Measurements from ENCODE around the gene PABPC1L. TPM values are rescaled to one million over a fixed set of nuclear protein-coding genes. Genes with fewer than 3 reads are reported as not detected.

The PABPC1L gene
- total RNA-seq, 1 donor, result 10.8 TPM

DNA sequence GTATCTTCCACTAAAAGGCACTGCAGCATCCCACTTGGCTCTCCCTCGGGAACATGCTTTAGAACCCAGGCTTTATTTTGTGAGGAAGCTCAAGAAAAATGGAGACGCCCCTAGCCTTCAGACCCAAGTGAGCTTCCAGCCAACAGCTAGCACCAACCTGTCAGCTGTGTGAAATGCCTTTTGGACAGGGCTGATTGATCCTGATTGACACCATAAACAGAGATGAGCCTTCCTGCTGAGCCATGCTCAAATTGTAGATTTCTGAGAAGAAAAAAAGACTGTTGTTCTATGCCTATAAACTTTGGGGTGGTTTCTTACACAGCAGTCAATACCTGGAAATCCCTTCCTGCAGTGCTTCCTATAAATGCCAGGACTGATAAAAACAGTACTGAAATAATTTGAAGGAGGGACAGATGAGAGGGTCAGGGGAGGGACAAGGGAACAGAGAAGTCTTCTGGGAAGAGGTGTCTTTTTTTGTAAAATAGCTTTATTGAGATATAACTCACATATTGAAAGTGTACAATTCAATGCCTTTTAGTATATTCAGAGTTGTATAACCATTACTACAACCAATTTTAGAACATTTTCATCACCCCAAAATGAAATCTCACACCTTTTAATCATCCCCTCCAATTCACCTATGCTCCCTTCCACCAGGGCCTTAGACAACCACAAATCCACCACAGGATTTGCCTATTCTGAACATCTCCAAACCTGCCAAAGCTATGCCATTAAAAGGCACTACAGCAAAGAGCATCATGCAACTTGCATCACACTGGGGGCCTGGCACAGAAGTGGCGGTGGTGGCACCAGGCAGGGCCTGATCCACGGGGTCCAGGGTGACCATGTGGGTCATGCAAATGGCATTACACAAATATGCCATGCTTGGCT lies 53.7 kb downstream of the PABPC1L start:
- no peak overlapping the region for H3K4me3 ChIP-seq (ENCODE audit: low read depth, low read length)
- DNase-seq (ENCODE audit: low read depth), result no peak
- TF ChIP-seq, protein P1, sequence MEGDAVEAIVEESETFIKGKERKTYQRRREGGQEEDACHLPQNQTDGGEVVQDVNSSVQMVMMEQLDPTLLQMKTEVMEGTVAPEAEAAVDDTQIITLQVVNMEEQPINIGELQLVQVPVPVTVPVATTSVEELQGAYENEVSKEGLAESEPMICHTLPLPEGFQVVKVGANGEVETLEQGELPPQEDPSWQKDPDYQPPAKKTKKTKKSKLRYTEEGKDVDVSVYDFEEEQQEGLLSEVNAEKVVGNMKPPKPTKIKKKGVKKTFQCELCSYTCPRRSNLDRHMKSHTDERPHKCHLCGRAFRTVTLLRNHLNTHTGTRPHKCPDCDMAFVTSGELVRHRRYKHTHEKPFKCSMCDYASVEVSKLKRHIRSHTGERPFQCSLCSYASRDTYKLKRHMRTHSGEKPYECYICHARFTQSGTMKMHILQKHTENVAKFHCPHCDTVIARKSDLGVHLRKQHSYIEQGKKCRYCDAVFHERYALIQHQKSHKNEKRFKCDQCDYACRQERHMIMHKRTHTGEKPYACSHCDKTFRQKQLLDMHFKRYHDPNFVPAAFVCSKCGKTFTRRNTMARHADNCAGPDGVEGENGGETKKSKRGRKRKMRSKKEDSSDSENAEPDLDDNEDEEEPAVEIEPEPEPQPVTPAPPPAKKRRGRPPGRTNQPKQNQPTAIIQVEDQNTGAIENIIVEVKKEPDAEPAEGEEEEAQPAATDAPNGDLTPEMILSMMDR (IDR thresholded peaks at IDR 0.05; ENCODE audit: insufficient read depth, low read depth, low read length), result no peak

DNA sequence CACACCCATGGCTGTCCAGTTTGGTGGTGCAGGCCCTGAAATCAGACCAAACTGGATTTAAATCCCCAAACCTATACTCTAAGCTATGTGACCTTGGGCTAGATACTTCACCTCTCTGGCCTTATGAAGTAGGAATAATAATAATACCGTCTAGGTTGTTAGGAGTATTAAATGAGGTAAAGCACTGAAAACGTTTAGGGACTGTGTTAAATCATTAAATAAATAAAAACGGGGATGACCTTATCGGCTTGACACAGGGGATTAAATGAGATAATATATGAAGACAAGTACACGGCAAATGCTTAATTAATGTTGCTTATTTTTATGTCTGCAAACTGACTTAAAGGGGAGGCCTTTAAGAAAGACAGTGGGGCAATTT lies 55.8 kb downstream of the PABPC1L start:
- DNase-seq (ENCODE audit: low read depth), result no peak
- TF ChIP-seq, protein P1 (IDR thresholded peaks at IDR 0.05; ENCODE audit: insufficient read depth, low read depth, low read length), result no peak
- H3K4me3 ChIP-seq (ENCODE audit: low read depth, low read length), result peak overlapping the region; percentile 99

DNA sequence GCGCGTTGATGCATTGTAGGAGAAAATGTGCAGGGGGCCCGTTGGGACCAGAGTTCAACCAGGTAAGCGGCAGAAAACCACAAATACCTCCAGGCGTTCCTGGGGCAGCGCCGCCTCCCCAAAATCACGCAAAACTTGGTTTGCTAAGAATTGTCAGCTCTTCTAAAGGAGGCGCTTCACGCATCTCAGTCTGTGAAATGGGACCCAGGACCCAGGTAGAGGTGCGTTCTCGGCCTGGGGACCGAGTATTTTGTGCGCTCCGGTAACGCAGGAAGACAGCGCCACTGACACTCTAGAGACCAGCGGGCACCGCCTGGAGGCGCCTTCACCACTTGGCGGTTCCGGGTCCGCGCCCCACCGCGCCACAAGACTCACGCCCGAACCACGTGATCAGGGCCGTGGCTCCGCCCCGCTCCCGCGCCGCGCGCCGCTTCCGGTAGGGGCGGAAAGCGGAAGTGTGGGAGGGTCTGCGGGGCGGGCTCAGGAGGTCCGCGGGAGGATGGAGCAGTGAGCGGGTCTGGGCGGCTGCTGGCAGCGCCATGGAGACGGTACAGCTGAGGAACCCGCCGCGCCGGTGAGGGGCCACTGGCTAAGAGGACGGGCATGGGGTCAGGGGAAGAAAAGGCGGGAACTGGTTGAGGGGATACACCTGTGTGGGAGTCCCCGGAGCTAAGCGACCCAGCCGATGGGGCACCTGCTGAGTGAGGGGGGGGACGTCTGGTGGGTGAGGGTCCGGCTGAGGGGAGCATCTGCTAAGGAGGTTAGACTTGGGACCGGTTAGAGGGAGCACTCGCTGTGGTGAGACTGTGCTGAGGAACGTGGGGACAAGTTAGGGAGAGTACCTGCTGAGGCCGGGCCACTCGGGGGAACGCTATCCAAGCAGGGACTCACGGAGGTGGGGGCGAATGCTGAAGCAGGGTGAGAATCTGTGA lies 56.4 kb downstream of the PABPC1L start, which contains the start of gene STK4:
STK4 (plus strand) TSS at position 483 of the 932 bp plus-strand sequence; CDS start at position 540, 57 bp downstream.
- peak; percentile 92 for DNase-seq (ENCODE audit: low read depth)
- TF ChIP-seq, protein P1 (IDR thresholded peaks at IDR 0.05; ENCODE audit: insufficient read depth, low read depth, low read length), result peak; percentile 51

DNA sequence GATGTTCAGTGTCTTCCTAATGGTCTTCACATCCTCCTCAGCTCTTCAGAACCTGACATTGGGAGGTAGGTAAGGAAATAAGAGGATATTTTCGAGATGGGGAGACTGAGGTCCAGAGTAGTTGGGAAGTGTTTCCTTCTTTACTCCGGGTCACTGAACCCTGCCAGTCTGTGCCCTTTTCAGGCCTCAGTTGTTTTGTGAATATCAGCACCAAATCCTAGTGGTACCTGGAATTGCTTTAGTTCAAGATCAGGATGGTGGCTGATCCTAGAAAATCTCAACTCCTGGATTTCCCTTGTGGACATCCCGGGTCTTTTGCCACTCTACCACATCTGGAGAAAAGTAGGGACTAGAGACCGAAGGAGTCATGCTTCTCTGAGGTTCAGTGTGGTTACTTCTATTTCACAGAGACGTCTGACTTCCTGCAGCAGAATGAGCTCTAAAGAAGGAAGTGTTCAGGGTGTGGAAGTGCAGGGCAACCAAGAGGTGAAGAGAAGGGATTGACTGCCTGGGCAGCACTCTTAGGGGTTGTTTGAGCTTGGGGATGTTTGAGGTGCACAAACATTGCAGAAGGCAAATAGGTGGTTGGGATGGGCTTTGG lies 57.4 kb downstream of the PABPC1L start:
- DNase-seq (ENCODE audit: low read depth), result peak; percentile 24
- peak overlapping the region; percentile 99 for H3K4me3 ChIP-seq (ENCODE audit: low read depth, low read length)
- TF ChIP-seq, protein P1 (IDR thresholded peaks at IDR 0.05; ENCODE audit: insufficient read depth, low read depth, low read length), result no peak

More for the DNA sequence above, 56.4 kb downstream of the PABPC1L start, which contains the start of gene STK4:
- peak within 1 kb of the TSS; percentile 99 for H3K4me3 ChIP-seq (ENCODE audit: low read depth, low read length)

DNA sequence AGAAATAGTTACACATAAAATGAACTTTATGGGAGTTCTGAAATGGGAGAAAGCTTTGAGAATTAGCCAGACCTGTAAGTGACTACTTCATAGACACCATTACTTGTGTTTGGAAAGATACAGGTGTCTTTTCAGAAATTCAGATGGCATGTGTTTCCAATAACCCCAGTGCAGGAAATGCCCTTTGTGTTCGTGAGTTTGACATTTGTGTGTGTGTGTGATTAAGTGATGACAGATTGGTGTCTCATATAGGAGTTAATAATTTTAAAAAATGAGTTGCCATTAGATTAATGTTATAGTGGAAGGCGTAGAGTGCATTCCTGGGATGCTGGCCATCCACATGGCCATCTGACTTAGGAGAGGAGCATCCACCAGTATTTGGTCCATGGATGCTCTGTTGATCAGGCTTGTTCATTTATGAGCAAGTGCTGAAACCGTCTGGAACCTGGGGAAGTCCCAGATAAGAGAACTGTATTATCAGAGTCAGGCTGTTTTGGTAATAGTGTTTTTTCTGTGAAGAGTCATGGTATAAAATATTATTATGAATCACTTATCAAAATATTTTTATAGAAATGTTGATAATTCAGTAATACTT lies 59.5 kb downstream of the PABPC1L start:
- no peak overlapping the region for H3K4me3 ChIP-seq (ENCODE audit: low read depth, low read length)
- TF ChIP-seq, protein P1 (IDR thresholded peaks at IDR 0.05; ENCODE audit: insufficient read depth, low read depth, low read length), result no peak
- DNase-seq (ENCODE audit: low read depth), result no peak

DNA sequence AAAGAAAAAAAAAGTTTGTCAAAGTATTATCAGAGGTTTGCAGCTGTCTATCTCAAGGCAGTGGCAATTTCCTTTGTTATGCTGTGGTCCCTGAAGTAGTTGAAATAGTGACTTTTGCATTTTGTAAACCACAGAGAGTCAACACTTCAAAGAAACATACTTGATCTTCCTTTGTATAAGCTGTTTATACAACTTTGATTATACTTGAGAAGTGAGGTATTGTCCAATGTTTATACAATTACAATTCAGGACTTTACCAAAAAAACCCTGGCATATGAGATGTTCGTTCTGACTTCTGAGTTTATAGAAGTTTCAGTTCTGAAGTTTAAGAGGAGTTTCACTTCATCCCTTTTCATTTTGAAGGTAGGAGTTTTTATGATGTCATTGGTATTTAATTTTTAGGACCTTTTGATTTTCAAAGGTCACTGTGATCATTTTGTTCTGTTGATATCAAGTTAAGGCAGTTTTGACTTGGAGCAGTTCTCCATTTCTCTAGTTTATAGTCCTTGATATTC lies 60.4 kb downstream of the PABPC1L start:
- no peak overlapping the region for H3K4me3 ChIP-seq (ENCODE audit: low read depth, low read length)
- TF ChIP-seq, protein P1 (IDR thresholded peaks at IDR 0.05; ENCODE audit: insufficient read depth, low read depth, low read length), result no peak
- no peak for DNase-seq (ENCODE audit: low read depth)
